Activated CD8-positive, alpha-beta memory T cell treated with anti-CD3 and anti-CD28 coated beads, Interleukin-2, amount 10 ng/mL, durations not matched to agents 7 days and 5 days (primary cell): ENCODE results near the gene TMEM151B. TPM values are rescaled to one million over a fixed set of nuclear protein-coding genes. Genes with fewer than 3 reads are reported as not detected.
A peak's percentile ranks its signal among the peaks of the same experiment; 100 is the strongest.

ENCODE experiments used
- ATAC-seq: fragments of 150-1000 bp; cut with Tn5 transposase; one replicate; pipeline ENCODE4 v1.10.0; 2021; ENCODE audit warnings: moderate library complexity
- CTCF ChIA-PET: fragments of 350-600 bp; sonication (Branson Sonifier 250); formaldehyde crosslinking; loops from one replicate; lab custom pipeline; 2021; ENCODE audit warnings: antibody characterized with exemption; lab: Charles Lee
- DNase-seq: peaks from one replicate; pipeline ENCODE4 v3.0.0-alpha.2; 2020
- H3K27ac Mint-ChIP-seq: one replicate; pipeline ENCODE4 v1.8.0; 2021; ENCODE audit warnings: mild to moderate bottlenecking, mixed read lengths
- H3K27me3 Mint-ChIP-seq: one replicate; pipeline ENCODE4 v1.8.0; 2021; ENCODE audit warnings: mixed read lengths
- H3K36me3 Mint-ChIP-seq: one replicate; pipeline ENCODE4 v1.8.0; 2021; ENCODE audit warnings: mild to moderate bottlenecking, mixed read lengths
- H3K4me1 Mint-ChIP-seq: one replicate; pipeline ENCODE4 v1.8.0; 2021; ENCODE audit warnings: mixed read lengths
- H3K4me3 Mint-ChIP-seq: one replicate; pipeline ENCODE4 v1.8.0; 2021; ENCODE audit warnings: mild to moderate bottlenecking, moderate library complexity, mixed read lengths
- H3K9me3 Mint-ChIP-seq: one replicate; pipeline ENCODE4 v1.8.0; 2022; ENCODE audit warnings: low read depth, mixed read lengths
- total RNA-seq, 2 experiments: library from RNA; stranded (reverse); gene quantifications; one replicate each; pipeline ENCODE4 v1.2.3, GENCODE V29; 2021

Gene TMEM151B
- total RNA-seq, 2 experiments from 2014 or later: 0.06 TPM; not detected in 1

- Mint-ChIP-seq H3K9me3 (no peaks in the 10 kb centered on the region), H3K4me3 (peak overlapping the region; percentile 99), H3K36me3 (peaks cover 68% of the 10 kb centered on the region), H3K4me1 (peaks cover 71% of the 10 kb centered on the region), H3K27ac (peak overlapping the region; percentile 99), H3K27me3 (no peaks in the 10 kb centered on the region)
- DNase-seq: no peak
- no peak for ATAC-seq
- CTCF ChIA-PET: interaction anchor here (2.0 to 5.1 kb wide), 4 partner anchors 8 to 76 kb away, joined by 8 to 60 read pairs (median 36); partner anchors contain the start of genes NFKBIE and SLC35B2
These were observed 21.0 kb upstream of the TMEM151B start for GRCh38 chr6:44249082-44249748.

- Mint-ChIP-seq H3K27me3 (no peaks in the 10 kb centered on the region), H3K36me3 (peaks cover 73% of the 10 kb centered on the region), H3K4me3 (no peak overlapping the region), H3K9me3 (no peaks in the 10 kb centered on the region), H3K27ac (peak overlapping the region; percentile 77), H3K4me1 (peaks cover 76% of the 10 kb centered on the region)
- CTCF ChIA-PET: interaction anchor here (1.5 to 5.5 kb wide), 2 partner anchors 13 to 77 kb away, joined by 4 to 39 read pairs; no protein-coding TSS in a partner anchor
- ATAC-seq (no peak), DNase-seq (no peak)
These were observed 20.1 kb upstream of the TMEM151B start for GRCh38 chr6:44250067-44250717.

- peak overlapping the region; percentile 77 for H3K27ac Mint-ChIP-seq
- DNase-seq (no peak), ATAC-seq (no peak)
- H3K9me3 Mint-ChIP-seq: no peaks in the 10 kb centered on the region
- no peak overlapping the region for H3K4me3 Mint-ChIP-seq
- CTCF ChIA-PET: interaction anchor here (1.2 to 5.5 kb wide), 3 partner anchors 12 to 621 kb away, joined by 3 to 39 read pairs (median 4); partner anchors contain the start of gene GTPBP2
- H3K4me1 Mint-ChIP-seq: peaks cover 76% of the 10 kb centered on the region
- H3K27me3 Mint-ChIP-seq: no peaks in the 10 kb centered on the region
- peaks cover 74% of the 10 kb centered on the region for H3K36me3 Mint-ChIP-seq
These were observed 19.5 kb upstream of the TMEM151B start for GRCh38 chr6:44250718-44251123.

GRCh38 chr6:44251576-44252524, 18.4 kb upstream of the TMEM151B start:
- peak overlapping the region; percentile 66 for H3K27ac Mint-ChIP-seq
- peaks cover 72% of the 10 kb centered on the region for H3K36me3 Mint-ChIP-seq
- H3K4me1 Mint-ChIP-seq: peaks cover 81% of the 10 kb centered on the region
- no peak overlapping the region for H3K4me3 Mint-ChIP-seq
- no peaks in the 10 kb centered on the region for H3K9me3 Mint-ChIP-seq
- DNase-seq (no peak), ATAC-seq (no peak)
- H3K27me3 Mint-ChIP-seq: no peaks in the 10 kb centered on the region
- CTCF ChIA-PET: interaction anchor here (1.1 to 5.5 kb wide), 5 partner anchors 9 to 622 kb away, joined by 3 to 39 read pairs (median 3); partner anchors contain the start of genes AARS2 and GTPBP2

- no peaks in the 10 kb centered on the region for H3K9me3 Mint-ChIP-seq
- DNase-seq (peak; percentile 80), ATAC-seq (peak; percentile 9)
- H3K4me3 Mint-ChIP-seq: no peak overlapping the region
- H3K36me3 Mint-ChIP-seq: peaks cover 62% of the 10 kb centered on the region
- H3K27me3 Mint-ChIP-seq: no peaks in the 10 kb centered on the region
- CTCF ChIA-PET: interaction anchor here (1.0 to 5.5 kb wide), 6 partner anchors 9 to 80 kb away, joined by 3 to 39 read pairs (median 4); no protein-coding TSS in a partner anchor
- peaks cover 84% of the 10 kb centered on the region for H3K4me1 Mint-ChIP-seq
- H3K27ac Mint-ChIP-seq: peak overlapping the region; percentile 66
These were observed 16.7 kb upstream of the TMEM151B start for GRCh38 chr6:44253307-44254101.

GRCh38 chr6:44254191-44255104, 15.8 kb upstream of the TMEM151B start:
- no peak for DNase-seq
- no peak overlapping the region for H3K4me3 Mint-ChIP-seq
- peak overlapping the region; percentile 73 for H3K27ac Mint-ChIP-seq
- H3K27me3 Mint-ChIP-seq: no peaks in the 10 kb centered on the region
- H3K9me3 Mint-ChIP-seq: no peaks in the 10 kb centered on the region
- CTCF ChIA-PET: interaction anchor here (0.5 to 5.5 kb wide), 11 partner anchors 8 to 481 kb away, joined by 3 to 39 read pairs (median 4); no protein-coding TSS in a partner anchor
- H3K4me1 Mint-ChIP-seq: peaks cover 80% of the 10 kb centered on the region
- no peak for ATAC-seq
- H3K36me3 Mint-ChIP-seq: peaks cover 58% of the 10 kb centered on the region

- CTCF ChIA-PET: interaction anchor here (0.5 to 5.5 kb wide), 9 partner anchors 7 to 482 kb away, joined by 3 to 55 read pairs (median 10); partner anchors contain the start of gene HSP90AB1
- Mint-ChIP-seq H3K27me3 (no peaks in the 10 kb centered on the region), H3K9me3 (no peaks in the 10 kb centered on the region), H3K4me1 (peaks cover 72% of the 10 kb centered on the region), H3K27ac (peak overlapping the region; percentile 87), H3K36me3 (peaks cover 51% of the 10 kb centered on the region), H3K4me3 (peak overlapping the region; percentile 90)
- ATAC-seq (no peak), DNase-seq (no peak)
These were observed 15.0 kb upstream of the TMEM151B start for GRCh38 chr6:44255105-44255808.

- H3K4me1 Mint-ChIP-seq: peaks cover 68% of the 10 kb centered on the region
- DNase-seq: no peak
- CTCF ChIA-PET: interaction anchor here (0.6 to 5.5 kb wide), 29 partner anchors 7 to 483 kb away, joined by 3 to 55 read pairs (median 5); partner anchors contain the start of genes AARS2, CDC5L, HSP90AB1 and SLC29A1
- H3K4me3 Mint-ChIP-seq: peak overlapping the region; percentile 90
- H3K27ac Mint-ChIP-seq: peak overlapping the region; percentile 87
- H3K9me3 Mint-ChIP-seq: no peaks in the 10 kb centered on the region
- ATAC-seq: peak; percentile 6
- no peaks in the 10 kb centered on the region for H3K27me3 Mint-ChIP-seq
- H3K36me3 Mint-ChIP-seq: peaks cover 50% of the 10 kb centered on the region
These were observed 14.1 kb upstream of the TMEM151B start for GRCh38 chr6:44255871-44256774.

- CTCF ChIA-PET: interaction anchor here (0.6 to 3.1 kb wide), 26 partner anchors 9 to 157 kb away, joined by 3 to 55 read pairs (median 5); partner anchors contain the start of genes AARS2, CDC5L, HSP90AB1 and SLC29A1
- Mint-ChIP-seq H3K36me3 (peaks cover 48% of the 10 kb centered on the region), H3K4me3 (peak overlapping the region; percentile 90), H3K27me3 (no peaks in the 10 kb centered on the region), H3K9me3 (no peaks in the 10 kb centered on the region), H3K4me1 (peaks cover 68% of the 10 kb centered on the region), H3K27ac (peak overlapping the region; percentile 87)
- DNase-seq (no peak), ATAC-seq (peak; percentile 22)
These were observed 13.6 kb upstream of the TMEM151B start for GRCh38 chr6:44256775-44257024.
